ENCODE data around the gene GRM1. TPM values are rescaled to one million over a fixed set of nuclear protein-coding genes. Genes with fewer than 3 reads are reported as not detected.

The GRM1 gene
- total and polyA plus RNA-seq, 12 donors = under 0.01 to 1.3 (median 0.07) TPM; not detected in 3

GRCh38 chr6:146026873-146027272 lies 2.0 kb upstream of the GRM1 start:
- TF ChIP-seq POLR2A (IDR thresholded peaks at IDR 0.05) = no peak
- TF ChIP-seq CTCF (IDR thresholded peaks at IDR 0.05) = no peak
- Histone ChIP-seq H3K9me3 (replicated peaks in 1 of 3) (no peaks in the 10 kb centered on the region), H3K27ac (no peak overlapping the region), H3K36me3 (replicated peaks in 1 of 2) (no peaks in the 10 kb centered on the region), H3K4me1 (replicated peaks in 1 of 2) (no peaks in the 10 kb centered on the region), H3K27me3 (peaks cover 22% of the 10 kb centered on the region), H3K4me3 (no peak overlapping the region)
- intact Hi-C loops (cut with DNase I) = no loop called here
- WGBS, 4 donors = 70 to 81% (median 72%) methylated on average over 3 of the region's 3 CpGs
- DNase-seq = no peak

- WGBS, 4 donors = 3 to 6% (median 4%) methylated on average over 30 to 31 of the region's 31 CpGs
- intact Hi-C loops (cut with DNase I) = no loop called here
- TF ChIP-seq CTCF (IDR thresholded peaks at IDR 0.05) (no peak), POLR2A (IDR thresholded peaks at IDR 0.05) (no peak)
- H3K27me3 ChIP-seq = peaks cover 28% of the 10 kb centered on the region
- H3K4me3 ChIP-seq = no peak overlapping the region
- H3K4me1 ChIP-seq (replicated peaks in 1 of 2) = no peaks in the 10 kb centered on the region
- H3K9me3 ChIP-seq (replicated peaks in 1 of 3) = no peaks in the 10 kb centered on the region
- no peaks in the 10 kb centered on the region for H3K36me3 ChIP-seq (replicated peaks in 1 of 2)
- DNase-seq = no peak
- no peak overlapping the region for H3K27ac ChIP-seq
Measured at GRCh38 chr6:146027586-146028251, 1.1 kb upstream of the GRM1 start.

GRCh38 chr6:146028252-146028795 lies 538 bp upstream of the GRM1 start:
- Histone ChIP-seq H3K27ac (no peak overlapping the region), H3K4me3 (no peak overlapping the region), H3K9me3 (replicated peaks in 1 of 3) (no peaks in the 10 kb centered on the region), H3K27me3 (peaks cover 28% of the 10 kb centered on the region), H3K4me1 (replicated peaks in 1 of 2) (no peaks in the 10 kb centered on the region), H3K36me3 (replicated peaks in 1 of 2) (no peaks in the 10 kb centered on the region)
- WGBS, 4 donors = 3 to 5% (median 3%) methylated on average over 14 to 19 of the region's 19 CpGs
- intact Hi-C loops (cut with DNase I) = no loop called here
- DNase-seq = peak; percentile 58 to 71 (median 66)
- TF ChIP-seq POLR2A (IDR thresholded peaks at IDR 0.05) = no peak

GRCh38 chr6:146029573-146030184 lies 817 bp downstream of the GRM1 start:
- no peaks in the 10 kb centered on the region for H3K9me3 ChIP-seq (replicated peaks in 1 of 3)
- H3K4me3 ChIP-seq = no peak overlapping the region
- DNase-seq = no peak
- WGBS, 4 donors = 11 to 19% (median 15%) methylated on average over 5 to 25 of the region's 25 CpGs
- H3K36me3 ChIP-seq (replicated peaks in 1 of 2) = no peaks in the 10 kb centered on the region
- no peaks in the 10 kb centered on the region for H3K4me1 ChIP-seq (replicated peaks in 1 of 2)
- peaks cover 28% of the 10 kb centered on the region for H3K27me3 ChIP-seq
- intact Hi-C loops (cut with DNase I) = no loop called here
- no peak overlapping the region for H3K27ac ChIP-seq
- TF ChIP-seq CTCF (IDR thresholded peaks at IDR 0.05) (no peak), POLR2A (IDR thresholded peaks at IDR 0.05) (no peak)

All from adrenal gland (tissue), 12 donors.